SK-N-SH (cell line): ENCODE results near the gene STXBP1. TPM values are rescaled to one million over a fixed set of nuclear protein-coding genes. Genes with fewer than 3 reads are reported as not detected.

Source experiments
- CTCF ChIA-PET: fragments of 300-600, 350-600 bp; formaldehyde crosslinking; extraction: SDS; loops from one replicate; lab custom pipeline; 2021; lab: Yijun Ruan, JAX
- POLR2A ChIA-PET: fragments of 350-600 bp; sonication (Branson Sonifier 250); formaldehyde crosslinking; extraction: SDS; loops from one replicate; lab custom pipeline; 2020; ENCODE audit warnings: antibody characterized with exemption, inconsistent platforms; lab: Yijun Ruan, JAX
- DNase-seq: peaks from one replicate; pipeline ENCODE4 v3.0.0; 2012
- H2AFZ ChIP-seq: fragments of 200-600 bp; sonication (generic); 2 replicates; pipeline ENCODE4 v1.8.1; 2016; ENCODE audit warnings: antibody characterized with exemption, mild to moderate bottlenecking, low read depth
- H3F3A ChIP-seq: fragments of 200-600 bp; sonication (generic); replicated peaks from 2 replicates; pipeline ENCODE3; 2016; ENCODE audit warnings: antibody characterized with exemption, mild to moderate bottlenecking; ENCODE audit not compliant: insufficient read depth
- H3K27ac ChIP-seq, 2 experiments: fragments of 200-500 bp in 1 of 2; fragments of 200-600 bp in 1 of 2; sonication (Bioruptor generic) in 1 of 2; sonication (generic), shearing (Covaris generic) in 1 of 2; 2 replicates each; pipeline versions ENCODE4 v1.5.1 to v1.6.1; 2014 to 2016; ENCODE audit warnings: low read depth in 2 of 2, inconsistent platforms in 1 of 2, low read length in 1 of 2, mild to moderate bottlenecking in 1 of 2, mixed read lengths in 1 of 2
- H3K27me3 ChIP-seq: fragments of 200-600 bp; sonication (generic), shearing (Covaris generic); 2 replicates; pipeline ENCODE4 v1.6.1; 2016; ENCODE audit warnings: mixed run types; ENCODE audit not compliant: insufficient read depth
- H3K36me3 ChIP-seq, 2 experiments: fragments of 200-500 bp in 1 of 2; fragments of 200-600 bp in 1 of 2; sonication (Bioruptor generic) in 1 of 2; sonication (generic) in 1 of 2; replicated peaks in 1 of 2; 2 replicates each; pipeline versions ENCODE3 to v1.5.1; 2014 to 2016; ENCODE audit warnings: low read length in 1 of 2, mild to moderate bottlenecking in 1 of 2; ENCODE audit not compliant: insufficient read depth in 2 of 2, control insufficient read depth in 1 of 2
- H3K4me1 ChIP-seq, 2 experiments: fragments of 200-500 bp in 1 of 2; fragments of 200-600 bp in 1 of 2; sonication (Bioruptor generic) in 1 of 2; sonication (generic), shearing (Covaris generic) in 1 of 2; 2 replicates each; pipeline versions ENCODE4 v1.5.1 to v1.6.1; 2014 to 2016; ENCODE audit warnings: low read depth in 1 of 2, low read length in 1 of 2, mixed run types in 1 of 2; ENCODE audit not compliant: insufficient read depth in 2 of 2, control insufficient read depth in 1 of 2
- H3K4me2 ChIP-seq: fragments of 200-600 bp; sonication (generic), shearing (Covaris generic); 2 replicates; pipeline ENCODE4 v1.6.1; 2017; ENCODE audit warnings: mixed run types
- H3K4me3 ChIP-seq, 2 experiments: fragments of 200-500 bp in 1 of 2; fragments of 200-600 bp in 1 of 2; sonication (Bioruptor generic) in 1 of 2; sonication (generic), shearing (Covaris generic) in 1 of 2; 2 replicates each; pipeline versions ENCODE4 v1.5.1 to v1.8.1; 2014 to 2016; ENCODE audit warnings: low read depth in 2 of 2, inconsistent platforms in 1 of 2, low read length in 1 of 2, mild to moderate bottlenecking in 1 of 2, mixed read lengths in 1 of 2, moderate library complexity in 1 of 2
- H3K79me2 ChIP-seq: fragments of 200-600 bp; sonication (generic); 2 replicates; pipeline ENCODE4 v1.8.1; 2017; ENCODE audit warnings: mild to moderate bottlenecking; ENCODE audit not compliant: insufficient read depth
- H3K9ac ChIP-seq: fragments of 200-600 bp; sonication (generic); 2 replicates; pipeline ENCODE4 v1.6.1; 2017; ENCODE audit warnings: mixed run types
- H3K9me2 ChIP-seq: fragments of 200-600 bp; sonication (generic); 2 replicates; pipeline ENCODE4 v1.6.1; 2017; ENCODE audit warnings: mixed run types
- H3K9me3 ChIP-seq: fragments of 200-600 bp; sonication (generic); 2 replicates; pipeline ENCODE4 v1.6.1; 2017; ENCODE audit warnings: mixed run types, mild to moderate bottlenecking, moderate library complexity
- H4K20me1 ChIP-seq: fragments of 200-600 bp; sonication (generic); 2 replicates; pipeline ENCODE4 v1.6.1; 2017; ENCODE audit warnings: mild to moderate bottlenecking, mixed run types; ENCODE audit not compliant: insufficient read depth
- ELF1 ChIP-seq: IDR thresholded peaks from 2 replicates; pipeline ENCODE4 v1.4.0; 2012
- EP300 ChIP-seq, 2 experiments: IDR thresholded peaks; 2 replicates each; pipeline versions ENCODE4 v1.4.0 to v1.6.1; 2012; ENCODE audit warnings: borderline replicate concordance in 1 of 2, low read depth in 1 of 2, low read length in 1 of 2
- EZH2phosphoT487 ChIP-seq: fragments of 200-600 bp; sonication (generic); IDR thresholded peaks from 2 replicates; pipeline ENCODE4 v1.6.1; 2017; ENCODE audit warnings: low read depth, mixed run types, mild to moderate bottlenecking, antibody characterized with exemption, moderate library complexity, borderline replicate concordance
- GATA2 ChIP-seq: sonication (generic); formaldehyde crosslinking; IDR thresholded peaks from 2 replicates; pipeline ENCODE4 v1.5.0; 2020; ENCODE audit warnings: mild to moderate bottlenecking, missing genetic modification reagents
- IRF3 ChIP-seq: fragments of 150-350 bp; IDR thresholded peaks from 2 replicates; pipeline ENCODE4 v1.6.1; 2016; ENCODE audit warnings: mild to moderate bottlenecking, low read depth, low read length
- MEF2A ChIP-seq: IDR thresholded peaks from 2 replicates; pipeline ENCODE4 v1.4.0; 2012; ENCODE audit warnings: low read depth, borderline replicate concordance
- NFIC ChIP-seq: IDR thresholded peaks from 2 replicates; pipeline ENCODE4 v1.4.0; 2012; ENCODE audit warnings: borderline replicate concordance
- NRF1 ChIP-seq: IDR thresholded peaks from 2 replicates; pipeline ENCODE4 v1.6.1; 2012; ENCODE audit warnings: low read depth, mild to moderate bottlenecking, low read length
- POLR2AphosphoS5 ChIP-seq: IDR thresholded peaks from 2 replicates; pipeline ENCODE4 v1.6.1; 2012; ENCODE audit warnings: low read depth, low read length
- REST ChIP-seq: IDR thresholded peaks from 2 replicates; pipeline ENCODE4 v1.6.1; 2012; ENCODE audit warnings: mild to moderate bottlenecking, low read depth, low read length, moderate library complexity
- RXRA ChIP-seq: IDR thresholded peaks from 2 replicates; pipeline ENCODE4 v1.4.0; 2012; ENCODE audit warnings: low read depth, mild to moderate bottlenecking, borderline replicate concordance
- SMC3 ChIP-seq: IDR thresholded peaks from 2 replicates; pipeline ENCODE4 v1.6.1; 2012; ENCODE audit warnings: low read depth, low read length, improper control_type of control experiment
- TCF12 ChIP-seq: IDR thresholded peaks from 2 replicates; pipeline ENCODE4 v1.4.0; 2012
- TEAD4 ChIP-seq: IDR thresholded peaks from 2 replicates; pipeline ENCODE4 v1.4.0; 2012; ENCODE audit warnings: mild to moderate bottlenecking, borderline replicate concordance; ENCODE audit not compliant: insufficient read depth
- ZBTB33 ChIP-seq: IDR thresholded peaks from 2 replicates; pipeline ENCODE4 v1.4.0; 2012; ENCODE audit warnings: low read depth, borderline replicate concordance
- WGBS: methylation state at CpG from one replicate; pipeline ENCODE4 v1.1.6; 2017; ENCODE audit warnings: low lambda C conversion rate; 5-methylcytosine and 5-hydroxymethylcytosine counted together
- polyA plus RNA-seq, 3 experiments: library from polyadenylated mRNA; depleted of rRNA; stranded (reverse); fragments of >200 nt; gene quantifications; 2 replicates each; pipeline ENCODE4 v1.2.3, GENCODE V29; 2012
- TF ChIP-seq, protein P1 (sequence below): IDR thresholded peaks from 2 replicates; pipeline ENCODE4 v1.4.0; 2012; ENCODE audit warnings: low read depth, borderline replicate concordance
- TF ChIP-seq, protein P2 (sequence below): IDR thresholded peaks from 2 replicates; pipeline ENCODE4 v1.4.0; 2012; ENCODE audit warnings: low read depth
- TF ChIP-seq, protein P3 (sequence below): IDR thresholded peaks from 2 replicates; pipeline ENCODE4; 2012
- TF ChIP-seq, protein P4 (sequence below): fragments of 150-350 bp; IDR thresholded peaks from 2 replicates; pipeline ENCODE4 v1.6.1; 2017; ENCODE audit warnings: antibody characterized with exemption, low read length, low read depth, borderline replicate concordance

STXBP1 gene
- polyA plus RNA-seq, 1 of the 3 experiments (the other 2 are of a cell fraction): 44.3 TPM

DNA sequence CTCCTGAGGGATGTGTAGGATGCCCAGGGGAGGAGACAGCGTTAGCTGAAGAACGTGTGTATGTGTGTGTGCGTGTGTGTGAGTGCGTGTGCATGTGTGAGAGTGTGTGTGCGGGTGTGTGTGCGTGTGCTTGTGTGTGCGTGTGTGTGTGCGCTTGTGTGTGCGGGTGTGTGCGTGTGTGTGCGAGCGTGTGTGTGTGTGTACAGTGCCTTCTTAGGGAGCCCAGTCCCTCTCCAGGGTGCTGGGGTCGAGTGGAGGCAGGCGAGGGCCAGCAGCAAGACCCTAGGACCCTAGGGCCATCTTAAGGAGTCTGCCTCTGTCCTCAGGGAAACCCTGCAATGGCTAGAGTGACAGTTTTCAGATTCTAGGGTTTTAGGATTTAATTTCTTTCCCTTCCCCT lies 26.0 kb upstream of the STXBP1 start:
- WGBS: 71% methylated on average over 13 of the region's 14 CpGs
- no peaks in the 10 kb centered on the region for H3K27me3 ChIP-seq
- TF ChIP-seq REST: no peak
- TF ChIP-seq, protein P1, sequence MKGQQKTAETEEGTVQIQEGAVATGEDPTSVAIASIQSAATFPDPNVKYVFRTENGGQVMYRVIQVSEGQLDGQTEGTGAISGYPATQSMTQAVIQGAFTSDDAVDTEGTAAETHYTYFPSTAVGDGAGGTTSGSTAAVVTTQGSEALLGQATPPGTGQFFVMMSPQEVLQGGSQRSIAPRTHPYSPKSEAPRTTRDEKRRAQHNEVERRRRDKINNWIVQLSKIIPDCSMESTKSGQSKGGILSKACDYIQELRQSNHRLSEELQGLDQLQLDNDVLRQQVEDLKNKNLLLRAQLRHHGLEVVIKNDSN: no peak
- no peak for TF ChIP-seq RXRA
- no peak for TF ChIP-seq GATA2 (CRISPR knock-in tag)
- TF ChIP-seq EP300 (IDR thresholded peaks at IDR 0.05; ENCODE audit: borderline replicate concordance in 1 of 2, low read depth in 1 of 2, low read length in 1 of 2): no peak
- no peak for TF ChIP-seq TCF12
- TF ChIP-seq TEAD4: no peak
- no peak for TF ChIP-seq SMC3
- TF ChIP-seq MEF2A: no peak
- TF ChIP-seq NFIC: no peak
- no peak for TF ChIP-seq IRF3
- TF ChIP-seq, protein P2, sequence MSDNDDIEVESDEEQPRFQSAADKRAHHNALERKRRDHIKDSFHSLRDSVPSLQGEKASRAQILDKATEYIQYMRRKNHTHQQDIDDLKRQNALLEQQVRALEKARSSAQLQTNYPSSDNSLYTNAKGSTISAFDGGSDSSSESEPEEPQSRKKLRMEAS: no peak
- no peak for TF ChIP-seq ELF1
- TF ChIP-seq NRF1: no peak
- no peak for TF ChIP-seq EZH2phosphoT487
- no peak for TF ChIP-seq ZBTB33
- TF ChIP-seq, protein P3, sequence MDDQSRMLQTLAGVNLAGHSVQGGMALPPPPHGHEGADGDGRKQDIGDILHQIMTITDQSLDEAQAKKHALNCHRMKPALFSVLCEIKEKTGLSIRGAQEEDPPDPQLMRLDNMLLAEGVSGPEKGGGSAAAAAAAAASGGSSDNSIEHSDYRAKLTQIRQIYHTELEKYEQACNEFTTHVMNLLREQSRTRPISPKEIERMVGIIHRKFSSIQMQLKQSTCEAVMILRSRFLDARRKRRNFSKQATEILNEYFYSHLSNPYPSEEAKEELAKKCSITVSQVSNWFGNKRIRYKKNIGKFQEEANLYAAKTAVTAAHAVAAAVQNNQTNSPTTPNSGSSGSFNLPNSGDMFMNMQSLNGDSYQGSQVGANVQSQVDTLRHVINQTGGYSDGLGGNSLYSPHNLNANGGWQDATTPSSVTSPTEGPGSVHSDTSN: no peak
- TF ChIP-seq POLR2AphosphoS5: no peak
- TF ChIP-seq, protein P4, sequence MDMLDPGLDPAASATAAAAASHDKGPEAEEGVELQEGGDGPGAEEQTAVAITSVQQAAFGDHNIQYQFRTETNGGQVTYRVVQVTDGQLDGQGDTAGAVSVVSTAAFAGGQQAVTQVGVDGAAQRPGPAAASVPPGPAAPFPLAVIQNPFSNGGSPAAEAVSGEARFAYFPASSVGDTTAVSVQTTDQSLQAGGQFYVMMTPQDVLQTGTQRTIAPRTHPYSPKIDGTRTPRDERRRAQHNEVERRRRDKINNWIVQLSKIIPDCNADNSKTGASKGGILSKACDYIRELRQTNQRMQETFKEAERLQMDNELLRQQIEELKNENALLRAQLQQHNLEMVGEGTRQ: no peak
- DNase-seq: no peak
- H3K79me2 ChIP-seq: peaks cover 23% of the 10 kb centered on the region
- H3K4me2 ChIP-seq: no peak overlapping the region
- no peak overlapping the region; a peak in 1 of 4 replicates for H3K4me3 ChIP-seq
- no peaks in the 10 kb centered on the region; a peak in 1 of 4 replicates for H3K4me1 ChIP-seq
- H3K9me2 ChIP-seq: no peaks in the 10 kb centered on the region
- ChIA-PET CTCF (interaction anchor here (0.5 to 17.4 kb wide), 20 partner anchors 9 to 304 kb away, joined by 3 to 277 read pairs (median 4); partner anchors contain the start of genes TOR2A and TTC16), POLR2A (no interaction called here)
- no peak overlapping the region for H2AFZ ChIP-seq
- H3K36me3 ChIP-seq: peaks cover 0 to 9% of the 10 kb centered on the region in 2 experiments
- peaks cover 40% of the 10 kb centered on the region for H3F3A ChIP-seq
- no peaks in the 10 kb centered on the region for H4K20me1 ChIP-seq
- H3K9ac ChIP-seq: no peak overlapping the region
- no peak overlapping the region; a peak in 1 of 4 replicates for H3K27ac ChIP-seq
- no peaks in the 10 kb centered on the region for H3K9me3 ChIP-seq
